MCF 10A (cell line): ENCODE data around the gene TCTN1. TPM values are rescaled to one million over a fixed set of nuclear protein-coding genes. Genes with fewer than 3 reads are reported as not detected.
A peak's percentile ranks its signal among the peaks of the same experiment; 100 is the strongest.

Experiments
- BruUV-seq: library from RNA; stranded (reverse); fragments of 400-500 nt; replicated peaks from 2 replicates; lab custom pipeline; 2021; lab: Mats Ljungman, UMichigan
- CTCF ChIA-PET: fragments of 300-600 bp; sonication (Branson Sonifier 250); formaldehyde crosslinking; extraction: SDS; loops from one replicate; lab custom pipeline; 2021; ENCODE audit warnings: antibody characterized with exemption, inconsistent platforms; lab: Yijun Ruan, JAX
- POLR2A ChIA-PET: fragments of 300-600, 350-650 bp; sonication (Branson Sonifier 250); formaldehyde crosslinking; extraction: SDS; loops from one replicate; lab custom pipeline; 2020; ENCODE audit warnings: antibody characterized with exemption, inconsistent platforms; lab: Yijun Ruan, JAX
- DNase-seq: peaks from one replicate; pipeline ENCODE4 v3.0.0-alpha.2; 2018; ENCODE audit not compliant: unreplicated experiment
- H3K27ac Mint-ChIP-seq: one replicate; pipeline ENCODE4 v1.8.0; 2022; ENCODE audit warnings: mild to moderate bottlenecking, low read depth, mixed read lengths; ENCODE audit not compliant: unreplicated experiment
- H3K27me3 Mint-ChIP-seq: one replicate; pipeline ENCODE4 v1.8.0; 2022; ENCODE audit warnings: mixed read lengths; ENCODE audit not compliant: insufficient read depth, unreplicated experiment
- H3K36me3 Mint-ChIP-seq: one replicate; pipeline ENCODE4 v1.8.0; 2022; ENCODE audit warnings: mild to moderate bottlenecking, moderate library complexity, mixed read lengths; ENCODE audit not compliant: insufficient read depth, unreplicated experiment
- H3K4me1 Mint-ChIP-seq: one replicate; pipeline ENCODE4 v1.8.0; 2022; ENCODE audit warnings: mixed read lengths; ENCODE audit not compliant: insufficient read depth, unreplicated experiment
- H3K4me3 Mint-ChIP-seq: one replicate; pipeline ENCODE4 v1.8.0; 2022; ENCODE audit warnings: mild to moderate bottlenecking, moderate library complexity, mixed read lengths; ENCODE audit not compliant: unreplicated experiment
- H3K9me3 Mint-ChIP-seq: one replicate; pipeline ENCODE4 v1.8.0; 2022; ENCODE audit warnings: mixed read lengths; ENCODE audit not compliant: unreplicated experiment
- intact Hi-C: fragments of 100-400 bp; cut with micrococcal nuclease; formaldehyde crosslinking; loops from 2 replicates; pipeline ENCODE4 v1.14.1; 2022
- total RNA-seq: library from RNA; stranded (reverse); gene quantifications from 2 replicates; pipeline ENCODE4 v1.2.3, GENCODE V29; 2022
- TF ChIP-seq, protein P1 (sequence below): fragments of 200-600 bp; IDR thresholded peaks from one replicate; pipeline ENCODE4 v1.8.0; 2022; ENCODE audit warnings: antibody characterized with exemption, mild to moderate bottlenecking; ENCODE audit not compliant: unreplicated experiment

The TCTN1 gene
- total RNA-seq, 1 experiment from 2014 or later = 36.5 TPM

DNA sequence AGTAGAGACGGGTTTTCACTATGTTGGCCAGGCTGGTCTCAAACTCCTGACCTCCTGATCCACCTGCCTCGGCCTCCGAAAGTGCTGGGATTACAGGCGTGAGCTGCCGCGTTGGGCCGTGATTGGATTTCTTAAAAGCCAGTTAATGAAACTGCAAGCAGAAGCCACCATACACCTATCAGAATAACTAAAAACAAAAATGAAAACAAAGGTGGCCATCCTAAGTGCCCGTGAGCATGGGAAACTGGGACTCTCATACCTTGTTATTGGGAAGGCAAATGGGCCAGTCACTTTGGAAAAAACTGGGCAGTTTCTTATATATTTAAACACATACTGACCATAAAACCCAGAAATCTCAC is 7.7 kb upstream of the TCTN1 start:
- BruUV-seq = no TSS peak
- CTCF ChIA-PET = no interaction called here
- intact Hi-C loops = no loop called here
- H3K27me3 Mint-ChIP-seq = no peaks in the 10 kb centered on the region
- H3K4me1 Mint-ChIP-seq = no peaks in the 10 kb centered on the region
- no peaks in the 10 kb centered on the region for H3K9me3 Mint-ChIP-seq
- DNase-seq = no peak
- no peaks in the 10 kb centered on the region for H3K36me3 Mint-ChIP-seq
- no peak overlapping the region for H3K4me3 Mint-ChIP-seq
- H3K27ac Mint-ChIP-seq = peak overlapping the region; percentile 16
- TF ChIP-seq, protein P1, sequence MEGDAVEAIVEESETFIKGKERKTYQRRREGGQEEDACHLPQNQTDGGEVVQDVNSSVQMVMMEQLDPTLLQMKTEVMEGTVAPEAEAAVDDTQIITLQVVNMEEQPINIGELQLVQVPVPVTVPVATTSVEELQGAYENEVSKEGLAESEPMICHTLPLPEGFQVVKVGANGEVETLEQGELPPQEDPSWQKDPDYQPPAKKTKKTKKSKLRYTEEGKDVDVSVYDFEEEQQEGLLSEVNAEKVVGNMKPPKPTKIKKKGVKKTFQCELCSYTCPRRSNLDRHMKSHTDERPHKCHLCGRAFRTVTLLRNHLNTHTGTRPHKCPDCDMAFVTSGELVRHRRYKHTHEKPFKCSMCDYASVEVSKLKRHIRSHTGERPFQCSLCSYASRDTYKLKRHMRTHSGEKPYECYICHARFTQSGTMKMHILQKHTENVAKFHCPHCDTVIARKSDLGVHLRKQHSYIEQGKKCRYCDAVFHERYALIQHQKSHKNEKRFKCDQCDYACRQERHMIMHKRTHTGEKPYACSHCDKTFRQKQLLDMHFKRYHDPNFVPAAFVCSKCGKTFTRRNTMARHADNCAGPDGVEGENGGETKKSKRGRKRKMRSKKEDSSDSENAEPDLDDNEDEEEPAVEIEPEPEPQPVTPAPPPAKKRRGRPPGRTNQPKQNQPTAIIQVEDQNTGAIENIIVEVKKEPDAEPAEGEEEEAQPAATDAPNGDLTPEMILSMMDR = no peak
- POLR2A ChIA-PET = no interaction called here

DNA sequence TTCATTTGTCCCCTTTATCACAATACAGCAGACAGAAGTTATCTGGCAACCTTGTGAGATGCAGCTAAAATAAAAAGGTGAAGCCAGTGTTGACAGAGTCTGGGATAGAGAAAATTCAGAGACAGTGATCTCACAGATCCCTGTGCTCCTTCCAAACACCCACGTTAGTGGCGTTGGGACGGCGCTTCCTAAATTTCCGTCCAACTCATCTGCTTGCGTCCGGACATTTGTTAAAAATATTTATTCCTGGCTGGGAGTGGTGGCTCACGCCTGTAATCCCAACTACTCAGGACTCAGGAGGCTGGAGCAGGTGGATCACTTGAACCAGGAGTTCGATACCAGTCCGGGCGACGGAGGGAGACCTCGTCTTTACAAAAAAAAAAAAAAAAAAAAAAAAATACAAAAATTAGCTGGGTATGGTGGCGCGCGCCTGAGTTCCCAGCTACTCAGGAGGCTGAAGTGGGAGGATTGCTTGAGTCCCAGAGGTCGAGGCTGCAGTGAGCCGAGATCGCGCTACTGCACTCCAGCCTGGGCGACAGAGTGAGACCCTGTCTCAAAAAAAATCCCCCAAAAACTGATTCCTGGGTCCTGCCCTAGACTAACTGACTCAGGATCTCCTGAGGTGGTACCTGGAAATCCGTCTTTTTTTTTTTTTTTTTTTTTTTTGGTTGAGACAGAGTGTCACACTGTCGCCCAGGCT is 708 bp upstream of the TCTN1 start:
- CTCF ChIA-PET = interaction anchor here (0.6 to 3.5 kb wide), 9 partner anchors 9 to 408 kb away, joined by 3 to 24 read pairs (median 4); partner anchors contain the start of genes FAM216A and GPN3
- no TSS peak for BruUV-seq
- no peaks in the 10 kb centered on the region for H3K9me3 Mint-ChIP-seq

GRCh38 chr12:110615171-110615570 is 1.2 kb downstream of the TCTN1 start:
- POLR2A ChIA-PET = interaction anchor here (0.6 to 2.1 kb wide), 7 partner anchors 36 to 273 kb away, joined by 3 to 17 read pairs (median 6); partner anchors contain the start of genes ARPC3, FAM216A, GPN3 and RAD9B
- no TSS peak for BruUV-seq
- Mint-ChIP-seq H3K4me3 (peak overlapping the region; percentile 78), H3K27ac (no peak overlapping the region), H3K27me3 (no peaks in the 10 kb centered on the region), H3K4me1 (no peaks in the 10 kb centered on the region), H3K36me3 (peaks cover 22% of the 10 kb centered on the region), H3K9me3 (no peaks in the 10 kb centered on the region)
- intact Hi-C loops = no loop called here
- TF ChIP-seq, protein P1 = no peak
- CTCF ChIA-PET = interaction anchor here (0.6 to 1.3 kb wide), 3 partner anchors 12 to 64 kb away, joined by 3 to 7 read pairs (median 4); no protein-coding TSS in a partner anchor
- no peak for DNase-seq

More for the DNA sequence above, 708 bp upstream of the TCTN1 start:
- Mint-ChIP-seq H3K36me3 (peaks cover 14% of the 10 kb centered on the region), H3K27ac (no peak overlapping the region), H3K4me3 (peak overlapping the region; percentile 78), H3K27me3 (no peaks in the 10 kb centered on the region), H3K4me1 (no peaks in the 10 kb centered on the region)
- no peak for DNase-seq
- POLR2A ChIA-PET = interaction anchor here (0.6 to 2.1 kb wide), 19 partner anchors 8 to 364 kb away, joined by 3 to 17 read pairs (median 3); partner anchors contain the start of genes ARPC3, FAM216A, GPN3 and RAD9B
- TF ChIP-seq, protein P1 = no peak
- intact Hi-C loops = no loop called here

DNA sequence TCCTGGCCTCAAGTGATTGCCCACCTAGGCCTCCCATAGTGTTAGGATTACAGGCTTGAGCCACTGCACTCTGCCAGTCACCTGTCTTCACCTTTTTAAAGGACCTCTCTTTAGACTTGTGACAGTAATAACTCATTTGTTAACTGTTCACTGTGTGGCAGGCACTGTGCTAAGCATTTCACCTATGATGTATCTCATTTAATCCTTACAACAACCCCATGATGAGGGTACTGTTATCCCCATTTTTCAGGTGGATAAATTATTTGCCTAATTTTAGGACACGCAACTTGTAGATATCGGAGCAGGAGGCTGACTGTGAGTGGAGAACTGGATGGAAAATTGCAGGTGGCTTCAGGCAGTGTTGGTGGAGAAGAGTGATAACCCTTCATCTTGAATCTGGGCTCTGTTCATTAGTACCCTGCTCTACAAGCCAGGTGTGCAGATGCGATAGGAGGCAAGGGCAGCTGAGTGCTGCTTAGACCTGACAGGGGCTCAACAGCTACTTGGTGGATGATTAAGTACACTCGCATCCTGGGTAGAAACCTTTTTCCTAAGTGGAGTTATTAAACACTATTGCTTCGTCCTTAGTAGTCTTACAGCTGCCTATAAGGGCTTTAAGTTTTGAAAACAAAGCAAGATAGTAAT is 2.7 kb downstream of the TCTN1 start:
- TF ChIP-seq, protein P1 = no peak
- no peak for DNase-seq
- Mint-ChIP-seq H3K27me3 (no peaks in the 10 kb centered on the region), H3K9me3 (no peaks in the 10 kb centered on the region), H3K36me3 (peaks cover 22% of the 10 kb centered on the region), H3K4me3 (no peak overlapping the region), H3K27ac (no peak overlapping the region), H3K4me1 (no peaks in the 10 kb centered on the region)
- intact Hi-C loops = no loop called here
- no TSS peak for BruUV-seq
- ChIA-PET CTCF (interaction anchor here (0.6 to 1.2 kb wide), 4 partner anchors 15 to 141 kb away, joined by 3 to 7 read pairs (median 4); no protein-coding TSS in a partner anchor), POLR2A (no interaction called here)
